ENCODE data around the gene MLH3. TPM values are rescaled to one million over a fixed set of nuclear protein-coding genes. Genes with fewer than 3 reads are reported as not detected.

The MLH3 gene
- total and polyA plus RNA-seq, 2 experiments from 2014 or later, result 10.7 to 14.7 TPM

DNA sequence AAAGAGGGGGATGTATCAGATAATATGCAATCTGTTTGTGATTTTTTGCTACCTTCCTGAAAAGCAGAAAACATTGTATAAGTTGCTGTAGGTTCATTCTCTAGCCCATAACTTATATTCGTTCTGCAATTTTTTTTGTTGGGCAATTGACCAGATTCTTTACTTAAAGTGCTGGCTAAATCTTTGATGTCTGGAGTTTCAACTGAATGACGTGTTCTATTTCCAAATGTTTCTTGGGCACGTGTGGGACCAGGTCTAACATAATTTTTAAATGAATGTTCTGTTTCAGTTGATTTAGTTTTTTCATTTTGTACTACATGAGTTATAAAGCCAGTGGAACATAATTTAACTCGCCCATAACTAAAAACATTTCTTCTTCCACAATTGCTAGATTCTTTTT, 3.8 kb downstream of the MLH3 start (continued):
- TF ChIP-seq, protein P1, sequence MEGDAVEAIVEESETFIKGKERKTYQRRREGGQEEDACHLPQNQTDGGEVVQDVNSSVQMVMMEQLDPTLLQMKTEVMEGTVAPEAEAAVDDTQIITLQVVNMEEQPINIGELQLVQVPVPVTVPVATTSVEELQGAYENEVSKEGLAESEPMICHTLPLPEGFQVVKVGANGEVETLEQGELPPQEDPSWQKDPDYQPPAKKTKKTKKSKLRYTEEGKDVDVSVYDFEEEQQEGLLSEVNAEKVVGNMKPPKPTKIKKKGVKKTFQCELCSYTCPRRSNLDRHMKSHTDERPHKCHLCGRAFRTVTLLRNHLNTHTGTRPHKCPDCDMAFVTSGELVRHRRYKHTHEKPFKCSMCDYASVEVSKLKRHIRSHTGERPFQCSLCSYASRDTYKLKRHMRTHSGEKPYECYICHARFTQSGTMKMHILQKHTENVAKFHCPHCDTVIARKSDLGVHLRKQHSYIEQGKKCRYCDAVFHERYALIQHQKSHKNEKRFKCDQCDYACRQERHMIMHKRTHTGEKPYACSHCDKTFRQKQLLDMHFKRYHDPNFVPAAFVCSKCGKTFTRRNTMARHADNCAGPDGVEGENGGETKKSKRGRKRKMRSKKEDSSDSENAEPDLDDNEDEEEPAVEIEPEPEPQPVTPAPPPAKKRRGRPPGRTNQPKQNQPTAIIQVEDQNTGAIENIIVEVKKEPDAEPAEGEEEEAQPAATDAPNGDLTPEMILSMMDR (conservative IDR thresholded peaks at IDR 0.05; ENCODE audit: low read depth in 2 of 2), result no peak
- TF ChIP-seq CREB1 (CRISPR knock-in tag; IDR thresholded peaks at IDR 0.05; ENCODE audit: low read depth), result no peak
- TF ChIP-seq POLR2AphosphoS5 (IDR thresholded peaks at IDR 0.05; ENCODE audit: low read depth), result no peak
- TF ChIP-seq STAT1 (IDR thresholded peaks at IDR 0.05; ENCODE audit: unreplicated experiment), result no peak

DNA sequence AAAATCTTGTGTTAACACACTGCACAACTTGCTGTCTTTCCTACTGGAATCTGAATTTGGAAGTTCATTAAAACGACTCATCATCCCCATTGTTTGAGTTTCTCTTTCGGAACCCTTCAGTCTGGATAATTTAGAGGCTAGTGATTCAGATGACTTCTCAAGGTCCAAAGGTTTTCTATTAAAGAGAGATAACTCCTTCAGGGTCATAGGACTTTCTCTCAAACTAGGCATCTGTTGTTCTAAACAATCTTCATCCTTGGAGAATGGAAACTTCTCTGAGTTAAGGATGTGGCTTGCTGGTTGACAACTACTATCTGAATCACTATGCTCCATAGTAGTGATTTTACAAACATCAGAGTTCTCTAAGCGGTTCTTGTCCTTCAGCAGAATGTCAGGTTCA, 4.4 kb downstream of the MLH3 start:
- H3K27ac ChIP-seq (ENCODE audit: low read depth), result no peak overlapping the region
- no peaks in the 10 kb centered on the region for H3F3A ChIP-seq (replicated peaks; ENCODE audit: low read depth)
- no peaks in the 10 kb centered on the region for H3K27me3 ChIP-seq (ENCODE audit: insufficient read depth)
- H3K4me3 Mint-ChIP-seq, result no peak overlapping the region
- ATAC-seq (no peak), DNase-seq (ENCODE audit: low spot score) (no peak)
- H3K4me1 Mint-ChIP-seq, result no peaks in the 10 kb centered on the region; the same call in 2 of the 3 replicates
- H3K27me3 Mint-ChIP-seq (ENCODE audit: insufficient read depth, low read depth, poor library complexity), result peaks cover 3% of the 10 kb centered on the region
- no peaks in the 10 kb centered on the region for H3K36me3 Mint-ChIP-seq (ENCODE audit: low read depth)
- no peaks in the 10 kb centered on the region for H3K4me1 ChIP-seq (ENCODE audit: insufficient read depth)
- H3K9me3 Mint-ChIP-seq, result no peaks in the 10 kb centered on the region; the same call in 1 of the 3 replicates
- no peak overlapping the region for H3K27ac Mint-ChIP-seq
- no peak overlapping the region for H2AFZ ChIP-seq
- H3K9me2 ChIP-seq (ENCODE audit: insufficient read depth), result no peaks in the 10 kb centered on the region
- H4K20me1 ChIP-seq (replicated peaks; ENCODE audit: insufficient read depth), result 0 out of 2 replicates have a peak, but pooled peaks cover 6% of the 10 kb centered on the region
- 0 out of 2 replicates have a peak, but pooled peaks cover 6% of the 10 kb centered on the region for H3K79me2 ChIP-seq (replicated peaks; ENCODE audit: insufficient read depth)
- no peak overlapping the region for H3K4me3 ChIP-seq
- no peaks in the 10 kb centered on the region for H3K36me3 ChIP-seq (ENCODE audit: insufficient read depth)
- no peak overlapping the region for H3K4me2 ChIP-seq
- TF ChIP-seq EZH2 (IDR thresholded peaks at IDR 0.05; ENCODE audit: low read depth, unreplicated experiment) (no peak), EZH2phosphoT487 (IDR thresholded peaks at IDR 0.05; ENCODE audit: unreplicated experiment) (no peak), STAT1 (IDR thresholded peaks at IDR 0.05; ENCODE audit: unreplicated experiment) (no peak), JUNB (IDR thresholded peaks at IDR 0.05; ENCODE audit: unreplicated experiment) (no peak), ZNF114 (CRISPR knock-in tag; IDR thresholded peaks at IDR 0.05) (no peak), CREB1 (CRISPR knock-in tag; IDR thresholded peaks at IDR 0.05; ENCODE audit: low read depth) (no peak), REST (IDR thresholded peaks at IDR 0.05; ENCODE audit: unreplicated experiment) (no peak), NANOG (IDR thresholded peaks at IDR 0.05; ENCODE audit: borderline replicate concordance) (no peak), POLR2AphosphoS5 (IDR thresholded peaks at IDR 0.05; ENCODE audit: low read depth) (no peak), ZNF331 (CRISPR knock-in tag; IDR thresholded peaks at IDR 0.05; ENCODE audit: low read depth) (no peak)
- TF ChIP-seq, protein P2, sequence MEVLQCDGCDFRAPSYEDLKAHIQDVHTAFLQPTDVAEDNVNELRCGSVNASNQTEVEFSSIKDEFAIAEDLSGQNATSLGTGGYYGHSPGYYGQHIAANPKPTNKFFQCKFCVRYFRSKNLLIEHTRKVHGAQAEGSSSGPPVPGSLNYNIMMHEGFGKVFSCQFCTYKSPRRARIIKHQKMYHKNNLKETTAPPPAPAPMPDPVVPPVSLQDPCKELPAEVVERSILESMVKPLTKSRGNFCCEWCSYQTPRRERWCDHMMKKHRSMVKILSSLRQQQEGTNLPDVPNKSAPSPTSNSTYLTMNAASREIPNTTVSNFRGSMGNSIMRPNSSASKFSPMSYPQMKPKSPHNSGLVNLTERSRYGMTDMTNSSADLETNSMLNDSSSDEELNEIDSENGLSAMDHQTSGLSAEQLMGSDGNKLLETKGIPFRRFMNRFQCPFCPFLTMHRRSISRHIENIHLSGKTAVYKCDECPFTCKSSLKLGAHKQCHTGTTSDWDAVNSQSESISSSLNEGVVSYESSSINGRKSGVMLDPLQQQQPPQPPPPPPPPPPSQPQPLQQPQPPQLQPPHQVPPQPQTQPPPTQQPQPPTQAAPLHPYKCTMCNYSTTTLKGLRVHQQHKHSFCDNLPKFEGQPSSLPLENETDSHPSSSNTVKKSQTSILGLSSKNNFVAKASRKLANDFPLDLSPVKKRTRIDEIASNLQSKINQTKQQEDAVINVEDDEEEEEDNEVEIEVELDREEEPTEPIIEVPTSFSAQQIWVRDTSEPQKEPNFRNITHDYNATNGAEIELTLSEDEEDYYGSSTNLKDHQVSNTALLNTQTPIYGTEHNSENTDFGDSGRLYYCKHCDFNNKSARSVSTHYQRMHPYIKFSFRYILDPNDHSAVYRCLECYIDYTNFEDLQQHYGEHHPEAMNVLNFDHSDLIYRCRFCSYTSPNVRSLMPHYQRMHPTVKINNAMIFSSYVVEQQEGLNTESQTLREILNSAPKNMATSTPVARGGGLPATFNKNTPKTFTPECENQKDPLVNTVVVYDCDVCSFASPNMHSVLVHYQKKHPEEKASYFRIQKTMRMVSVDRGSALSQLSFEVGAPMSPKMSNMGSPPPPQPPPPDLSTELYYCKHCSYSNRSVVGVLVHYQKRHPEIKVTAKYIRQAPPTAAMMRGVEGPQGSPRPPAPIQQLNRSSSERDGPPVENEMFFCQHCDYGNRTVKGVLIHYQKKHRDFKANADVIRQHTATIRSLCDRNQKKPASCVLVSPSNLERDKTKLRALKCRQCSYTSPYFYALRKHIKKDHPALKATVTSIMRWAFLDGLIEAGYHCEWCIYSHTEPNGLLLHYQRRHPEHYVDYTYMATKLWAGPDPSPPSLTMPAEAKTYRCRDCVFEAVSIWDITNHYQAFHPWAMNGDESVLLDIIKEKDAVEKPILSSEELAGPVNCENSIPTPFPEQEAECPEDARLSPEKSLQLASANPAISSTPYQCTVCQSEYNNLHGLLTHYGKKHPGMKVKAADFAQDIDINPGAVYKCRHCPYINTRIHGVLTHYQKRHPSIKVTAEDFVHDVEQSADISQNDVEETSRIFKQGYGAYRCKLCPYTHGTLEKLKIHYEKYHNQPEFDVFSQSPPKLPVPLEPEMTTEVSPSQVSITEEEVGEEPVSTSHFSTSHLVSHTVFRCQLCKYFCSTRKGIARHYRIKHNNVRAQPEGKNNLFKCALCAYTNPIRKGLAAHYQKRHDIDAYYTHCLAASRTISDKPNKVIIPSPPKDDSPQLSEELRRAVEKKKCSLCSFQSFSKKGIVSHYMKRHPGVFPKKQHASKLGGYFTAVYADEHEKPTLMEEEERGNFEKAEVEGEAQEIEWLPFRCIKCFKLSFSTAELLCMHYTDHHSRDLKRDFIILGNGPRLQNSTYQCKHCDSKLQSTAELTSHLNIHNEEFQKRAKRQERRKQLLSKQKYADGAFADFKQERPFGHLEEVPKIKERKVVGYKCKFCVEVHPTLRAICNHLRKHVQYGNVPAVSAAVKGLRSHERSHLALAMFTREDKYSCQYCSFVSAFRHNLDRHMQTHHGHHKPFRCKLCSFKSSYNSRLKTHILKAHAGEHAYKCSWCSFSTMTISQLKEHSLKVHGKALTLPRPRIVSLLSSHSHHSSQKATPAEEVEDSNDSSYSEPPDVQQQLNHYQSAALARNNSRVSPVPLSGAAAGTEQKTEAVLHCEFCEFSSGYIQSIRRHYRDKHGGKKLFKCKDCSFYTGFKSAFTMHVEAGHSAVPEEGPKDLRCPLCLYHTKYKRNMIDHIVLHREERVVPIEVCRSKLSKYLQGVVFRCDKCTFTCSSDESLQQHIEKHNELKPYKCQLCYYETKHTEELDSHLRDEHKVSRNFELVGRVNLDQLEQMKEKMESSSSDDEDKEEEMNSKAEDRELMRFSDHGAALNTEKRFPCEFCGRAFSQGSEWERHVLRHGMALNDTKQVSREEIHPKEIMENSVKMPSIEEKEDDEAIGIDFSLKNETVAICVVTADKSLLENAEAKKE (CRISPR knock-in tag; IDR thresholded peaks at IDR 0.05), result no peak
- TF ChIP-seq, protein P3, sequence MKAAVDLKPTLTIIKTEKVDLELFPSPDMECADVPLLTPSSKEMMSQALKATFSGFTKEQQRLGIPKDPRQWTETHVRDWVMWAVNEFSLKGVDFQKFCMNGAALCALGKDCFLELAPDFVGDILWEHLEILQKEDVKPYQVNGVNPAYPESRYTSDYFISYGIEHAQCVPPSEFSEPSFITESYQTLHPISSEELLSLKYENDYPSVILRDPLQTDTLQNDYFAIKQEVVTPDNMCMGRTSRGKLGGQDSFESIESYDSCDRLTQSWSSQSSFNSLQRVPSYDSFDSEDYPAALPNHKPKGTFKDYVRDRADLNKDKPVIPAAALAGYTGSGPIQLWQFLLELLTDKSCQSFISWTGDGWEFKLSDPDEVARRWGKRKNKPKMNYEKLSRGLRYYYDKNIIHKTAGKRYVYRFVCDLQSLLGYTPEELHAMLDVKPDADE (IDR thresholded peaks at IDR 0.05), result no peak
